ENCODE data around the gene EXOC3L4.

DNA sequence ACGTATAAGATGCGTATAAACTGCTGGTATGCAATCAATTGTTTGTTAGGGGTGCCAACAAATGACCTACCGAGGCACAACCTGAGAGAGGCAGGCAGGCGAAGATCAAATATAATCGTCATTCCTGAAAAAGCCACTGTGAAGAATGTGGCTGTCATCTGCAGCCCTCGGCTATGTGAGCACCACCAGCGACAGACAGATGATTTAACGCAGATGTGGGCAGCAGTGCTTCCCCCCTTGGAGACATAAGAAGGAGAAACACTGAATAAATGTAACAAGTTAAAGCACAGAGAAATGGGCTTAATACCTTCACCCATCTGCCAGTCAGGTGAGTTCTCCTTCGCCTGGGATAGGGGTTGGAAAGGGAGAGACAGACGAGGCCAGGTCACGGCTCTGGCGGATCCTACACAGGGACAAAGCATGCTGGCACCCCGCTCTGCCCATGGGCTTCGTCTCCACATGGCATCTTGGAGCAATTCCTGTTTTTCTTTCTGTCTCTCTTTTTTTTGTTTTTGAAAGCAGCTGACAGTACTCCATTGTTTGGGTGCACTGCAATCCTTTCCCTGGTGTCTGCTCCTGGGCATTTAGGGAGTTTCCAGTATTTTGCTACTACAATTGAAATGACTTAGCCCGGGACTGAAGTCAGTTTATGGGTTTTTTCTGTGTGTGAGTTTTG, 56.9 kb downstream of the EXOC3L4 start:
- TF ChIP-seq EZH2phosphoT487 (IDR thresholded peaks at IDR 0.05; ENCODE audit: insufficient read depth, low read depth) (no peak), EZH2 (IDR thresholded peaks at IDR 0.05; ENCODE audit: insufficient read depth, poor library complexity, severe bottlenecking) (no peak)

Data from GM23248 (cell line).